Measurements from ENCODE around the gene SHPK. TPM values are rescaled to one million over a fixed set of nuclear protein-coding genes. Genes with fewer than 3 reads are reported as not detected.

Gene SHPK
- total and polyA plus RNA-seq, 8 donors, result 10.4 to 16.8 (median 13.8) TPM

GRCh38 chr17:3681565-3681964, 45.5 kb upstream of the SHPK start:
- TF ChIP-seq CTCF (IDR thresholded peaks at IDR 0.05), result no peak
- H3K27me3 ChIP-seq, result peaks cover 0 to 73% of the 10 kb centered on the region in 2 donors
- no peaks in the 10 kb centered on the region for H3K9me3 ChIP-seq
- H3K36me3 ChIP-seq, result no peaks in the 10 kb centered on the region
- no peak overlapping the region for H3K27ac ChIP-seq
- ATAC-seq, result no peak
- DNase-seq, result no peak
- H3K4me1 ChIP-seq, result peaks cover 0 to 6% of the 10 kb centered on the region in 2 donors
- intact Hi-C loops (cut with DNase I), result no loop called here
- H3K4me3 ChIP-seq, result no peak overlapping the region

GRCh38 chr17:3681057-3681456, 45.0 kb upstream of the SHPK start:
- Histone ChIP-seq H3K9me3 (no peaks in the 10 kb centered on the region), H3K4me3 (no peak overlapping the region), H3K27me3 (peaks cover 0 to 73% of the 10 kb centered on the region in 2 donors), H3K4me1 (peaks cover 0 to 6% of the 10 kb centered on the region in 2 donors), H3K27ac (no peak overlapping the region), H3K36me3 (no peaks in the 10 kb centered on the region)
- DNase-seq (no peak), ATAC-seq (no peak)
- intact Hi-C loops (cut with DNase I), result no loop called here
- no peak for TF ChIP-seq CTCF (IDR thresholded peaks at IDR 0.05)

- ATAC-seq, result no peak
- Histone ChIP-seq H3K4me3 (no peak overlapping the region), H3K4me1 (peaks cover 0 to 6% of the 10 kb centered on the region in 2 donors), H3K27me3 (peaks cover 0 to 64% of the 10 kb centered on the region in 2 donors), H3K36me3 (no peaks in the 10 kb centered on the region), H3K27ac (no peak overlapping the region), H3K9me3 (no peaks in the 10 kb centered on the region)
- TF ChIP-seq CTCF (IDR thresholded peaks at IDR 0.05), result no peak
- DNase-seq, result no peak
- intact Hi-C loops (cut with DNase I), result no loop called here
These were observed 43.6 kb upstream of the SHPK start for GRCh38 chr17:3679531-3680126.

- no peaks in the 10 kb centered on the region for H3K36me3 ChIP-seq
- ATAC-seq, result no peak
- H3K9me3 ChIP-seq, result no peaks in the 10 kb centered on the region
- H3K27me3 ChIP-seq, result peaks cover 0 to 58% of the 10 kb centered on the region in 2 donors
- H3K27ac ChIP-seq, result no peak overlapping the region
- H3K4me3 ChIP-seq, result no peak overlapping the region
- no peak for DNase-seq
- intact Hi-C loops (cut with DNase I), result no loop called here
- peaks cover 0 to 6% of the 10 kb centered on the region in 2 donors for H3K4me1 ChIP-seq
- no peak for TF ChIP-seq CTCF (IDR thresholded peaks at IDR 0.05)
These were observed 42.9 kb upstream of the SHPK start for GRCh38 chr17:3678821-3679530.

- peak; percentile 15 for ATAC-seq
- peaks cover 0 to 6% of the 10 kb centered on the region in 2 donors for H3K4me1 ChIP-seq
- no peaks in the 10 kb centered on the region for H3K36me3 ChIP-seq
- no peak overlapping the region for H3K4me3 ChIP-seq
- DNase-seq, result no peak
- intact Hi-C loops (cut with DNase I), result no loop called here
- H3K27me3 ChIP-seq, result peaks cover 0 to 50% of the 10 kb centered on the region in 2 donors
- H3K27ac ChIP-seq, result no peak overlapping the region
- TF ChIP-seq CTCF (IDR thresholded peaks at IDR 0.05), result no peak
- no peaks in the 10 kb centered on the region for H3K9me3 ChIP-seq
These were observed 42.2 kb upstream of the SHPK start for GRCh38 chr17:3678095-3678820.

Measured in left lung (tissue), 10 donors.